Measurements from ENCODE around the gene CD47.

Gene CD47

GRCh38 chr3:108093021-108093420 is 2.2 kb upstream of the CD47 start:
- in situ Hi-C loops (cut with MboI; ENCODE audit: low pct_unique_long_range_greater_than_20kb, low sequenced_read_pairs, unreplicated experiment) = no loop called here

GRCh38 chr3:108092501-108092900 is 1.7 kb upstream of the CD47 start:
- DNase-seq (ENCODE audit: low spot score) = no peak
- TF ChIP-seq CTCF (IDR thresholded peaks at IDR 0.05; ENCODE audit: extremely low read depth, insufficient read depth, missing control alignments) = no peak
- in situ Hi-C loops (cut with MboI; ENCODE audit: low pct_unique_long_range_greater_than_20kb, low sequenced_read_pairs, unreplicated experiment) = no loop called here

More at GRCh38 chr3:108093021-108093420, 2.2 kb upstream of the CD47 start:
- no peak for TF ChIP-seq CTCF (IDR thresholded peaks at IDR 0.05; ENCODE audit: extremely low read depth, insufficient read depth, missing control alignments)
- DNase-seq (ENCODE audit: low spot score) = no peak

- TF ChIP-seq CTCF (IDR thresholded peaks at IDR 0.05; ENCODE audit: extremely low read depth, insufficient read depth, missing control alignments) = no peak
- in situ Hi-C loops (cut with MboI; ENCODE audit: low pct_unique_long_range_greater_than_20kb, low sequenced_read_pairs, unreplicated experiment) = no loop called here
- DNase-seq (ENCODE audit: low spot score) = peak; percentile 15
Measured at GRCh38 chr3:108091498-108092250, 843 bp upstream of the CD47 start.

GRCh38 chr3:108090049-108090700 is 656 bp downstream of the CD47 start:
- TF ChIP-seq CTCF (IDR thresholded peaks at IDR 0.05; ENCODE audit: extremely low read depth, insufficient read depth, missing control alignments) = no peak
- DNase-seq (ENCODE audit: low spot score) = peak; percentile 51
- in situ Hi-C loops (cut with MboI; ENCODE audit: low pct_unique_long_range_greater_than_20kb, low sequenced_read_pairs, unreplicated experiment) = no loop called here

- TF ChIP-seq CTCF (IDR thresholded peaks at IDR 0.05; ENCODE audit: extremely low read depth, insufficient read depth, missing control alignments) = no peak
- no peak for DNase-seq (ENCODE audit: low spot score)
- in situ Hi-C loops (cut with MboI; ENCODE audit: low pct_unique_long_range_greater_than_20kb, low sequenced_read_pairs, unreplicated experiment) = no loop called here
Measured at GRCh38 chr3:108089579-108089978, 1.3 kb downstream of the CD47 start.

GRCh38 chr3:108088697-108089096 is 2.1 kb downstream of the CD47 start:
- peak; percentile 63 for DNase-seq (ENCODE audit: low spot score)
- in situ Hi-C loops (cut with MboI; ENCODE audit: low pct_unique_long_range_greater_than_20kb, low sequenced_read_pairs, unreplicated experiment) = no loop called here
- TF ChIP-seq CTCF (IDR thresholded peaks at IDR 0.05; ENCODE audit: extremely low read depth, insufficient read depth, missing control alignments) = no peak
